H9 (cell line): ENCODE measurements around the gene DNAH11. TPM values are rescaled to one million over a fixed set of nuclear protein-coding genes. Genes with fewer than 3 reads are reported as not detected.

Experiments used
- DNase-seq: peaks from one replicate; pipeline ENCODE4 v3.0.0-alpha.2; 2017
- H2AFZ ChIP-seq: one replicate; pipeline ENCODE4 v1.6.1; 2013; ENCODE audit warnings: mild to moderate bottlenecking, low read length, control low read depth, moderate library complexity
- H2AK5ac ChIP-seq: 2 replicates; pipeline ENCODE4 v1.6.1; 2013; ENCODE audit warnings: low read length, control low read depth, mixed read lengths; ENCODE audit not compliant: insufficient read length
- H2BK120ac ChIP-seq: one replicate; pipeline ENCODE4 v1.6.1; 2013; ENCODE audit warnings: low read depth, mild to moderate bottlenecking, low read length, control low read depth, inconsistent platforms; ENCODE audit not compliant: poor library complexity, severe bottlenecking
- H2BK12ac ChIP-seq: 2 replicates; pipeline ENCODE4 v1.6.1; 2013; ENCODE audit warnings: low read length, control low read depth, mixed read lengths, low read depth; ENCODE audit not compliant: insufficient read length
- H2BK15ac ChIP-seq: 2 replicates; pipeline ENCODE4 v1.6.1; 2013; ENCODE audit warnings: low read depth, low read length, control low read depth
- H2BK20ac ChIP-seq: one replicate; pipeline ENCODE4 v1.6.1; 2013; ENCODE audit warnings: low read depth, mild to moderate bottlenecking, low read length, control low read depth, inconsistent platforms; ENCODE audit not compliant: poor library complexity, severe bottlenecking
- H2BK5ac ChIP-seq: 2 replicates; pipeline ENCODE4 v1.6.1; 2013; ENCODE audit warnings: low read length, control low read depth, mixed read lengths; ENCODE audit not compliant: insufficient read length
- H3K14ac ChIP-seq: 2 replicates; pipeline ENCODE4 v1.6.1; 2013; ENCODE audit warnings: low read length, control low read depth; ENCODE audit not compliant: insufficient read depth
- H3K18ac ChIP-seq: 2 replicates; pipeline ENCODE4 v1.6.1; 2013; ENCODE audit warnings: low read depth, mild to moderate bottlenecking, mixed read lengths, low read length, control low read depth; ENCODE audit not compliant: insufficient read length
- H3K23ac ChIP-seq: 2 replicates; pipeline ENCODE4 v1.6.1; 2013; ENCODE audit warnings: low read length, control low read depth, mixed read lengths, low read depth; ENCODE audit not compliant: insufficient read length
- H3K23me2 ChIP-seq: 2 replicates; pipeline ENCODE4 v1.6.1; 2013; ENCODE audit warnings: low read depth, mild to moderate bottlenecking, mixed read lengths, low read length, control low read depth; ENCODE audit not compliant: insufficient read length, poor library complexity, severe bottlenecking
- H3K27ac ChIP-seq: 2 replicates; pipeline ENCODE4 v1.5.1; 2013; ENCODE audit warnings: low read length, control low read depth, mixed read lengths, low read depth; ENCODE audit not compliant: insufficient read length
- H3K27me3 ChIP-seq: 2 replicates; pipeline ENCODE4 v1.6.1; 2013; ENCODE audit warnings: low read length, control low read depth, inconsistent platforms; ENCODE audit not compliant: insufficient read depth
- H3K4ac ChIP-seq: 2 replicates; pipeline ENCODE4 v1.6.1; 2013; ENCODE audit warnings: low read depth, mild to moderate bottlenecking, control low read depth, inconsistent platforms, low read length, moderate library complexity
- H3K4me1 ChIP-seq: 2 replicates; pipeline ENCODE4 v1.6.1; 2013; ENCODE audit warnings: low read length, control low read depth, inconsistent platforms; ENCODE audit not compliant: insufficient read depth
- H3K4me2 ChIP-seq: 2 replicates; pipeline ENCODE4 v1.6.1; 2013; ENCODE audit warnings: low read length, control low read depth, mixed read lengths; ENCODE audit not compliant: insufficient read length, insufficient read depth
- H3K56ac ChIP-seq: 2 replicates; pipeline ENCODE4 v1.6.1; 2013; ENCODE audit warnings: low read depth, mild to moderate bottlenecking, mixed read lengths, low read length, control low read depth; ENCODE audit not compliant: insufficient read length
- H3K79me1 ChIP-seq: 2 replicates; pipeline ENCODE4 v1.6.1; 2013; ENCODE audit warnings: low read depth, mild to moderate bottlenecking, moderate library complexity, low read length, control low read depth, inconsistent platforms; ENCODE audit not compliant: insufficient read depth, poor library complexity, severe bottlenecking
- H3K79me2 ChIP-seq: 2 replicates; pipeline ENCODE4 v1.6.1; 2013; ENCODE audit warnings: low read length, control low read depth, inconsistent platforms; ENCODE audit not compliant: insufficient read depth
- H3K9ac ChIP-seq: 2 replicates; pipeline ENCODE4 v1.6.1; 2013; ENCODE audit warnings: low read length, control low read depth, mixed read lengths; ENCODE audit not compliant: insufficient read length; ENCODE audit errors: extremely low read depth
- H3K9me3 ChIP-seq: one replicate; pipeline ENCODE4 v1.6.1; 2013; ENCODE audit warnings: low read depth, low read length, inconsistent platforms; ENCODE audit not compliant: control insufficient read depth
- H3T11ph ChIP-seq: one replicate; pipeline ENCODE4 v1.6.1; 2013; ENCODE audit warnings: mild to moderate bottlenecking, low read length, control low read depth, inconsistent platforms
- H4K20me1 ChIP-seq: one replicate; pipeline ENCODE4 v1.6.1; 2013; ENCODE audit not compliant: control insufficient read depth, insufficient read length, insufficient read depth
- H4K5ac ChIP-seq: 2 replicates; pipeline ENCODE4 v1.6.1; 2013; ENCODE audit warnings: low read depth, mild to moderate bottlenecking, mixed read lengths, low read length, control low read depth; ENCODE audit not compliant: insufficient read length
- H4K8ac ChIP-seq: replicated peaks from 2 replicates; pipeline ENCODE4 v1.6.1; 2013; ENCODE audit warnings: low read length, control low read depth, mixed read lengths, low read depth; ENCODE audit not compliant: insufficient read length
- H4K91ac ChIP-seq: 2 replicates; pipeline ENCODE4 v1.6.1; 2013; ENCODE audit warnings: low read depth, mild to moderate bottlenecking, moderate library complexity, mixed read lengths, low read length, control low read depth; ENCODE audit not compliant: insufficient read length
- H3K27ac Mint-ChIP-seq, 3 experiments: 2 replicates in 2 of 3; 3 replicates in 1 of 3; pipeline ENCODE4 v1.8.0; 2020 to 2021; ENCODE audit warnings: mixed read lengths in 3 of 3, mild to moderate bottlenecking in 1 of 3, moderate library complexity in 1 of 3
- H3K27me3 Mint-ChIP-seq: 2 replicates; pipeline ENCODE4 v1.8.0; 2021; ENCODE audit warnings: low read depth, mild to moderate bottlenecking, moderate library complexity, mixed read lengths
- H3K36me3 Mint-ChIP-seq, 3 experiments: 2 replicates in 2 of 3; 3 replicates in 1 of 3; pipeline ENCODE4 v1.8.0; 2020 to 2021; ENCODE audit warnings: low read depth in 3 of 3, mixed read lengths in 3 of 3; ENCODE audit not compliant: insufficient read depth in 1 of 3
- H3K4me1 Mint-ChIP-seq, 2 experiments: 2 replicates each; pipeline ENCODE4 v1.8.0; 2020; ENCODE audit warnings: mixed read lengths in 2 of 2
- H3K4me3 Mint-ChIP-seq, 2 experiments: 2 replicates in 1 of 2; 3 replicates in 1 of 2; pipeline ENCODE4 v1.8.0; 2020 to 2021; ENCODE audit warnings: mild to moderate bottlenecking in 2 of 2, mixed read lengths in 2 of 2, moderate library complexity in 1 of 2
- H3K9me3 Mint-ChIP-seq, 2 experiments: 2 replicates in 1 of 2; 3 replicates in 1 of 2; pipeline ENCODE4 v1.8.0; 2020; ENCODE audit warnings: mild to moderate bottlenecking in 2 of 2, mixed read lengths in 2 of 2, moderate library complexity in 1 of 2
- WGBS: extraction: QIAGEN DNeasy Blood & Tissue Kit; methylation state at CpG from one replicate; pipeline ENCODE4 v1.1.7; 2013; ENCODE audit warnings: missing lambda C conversion rate, low lambda C conversion rate, mixed read lengths; ENCODE audit not compliant: insufficient read length; ENCODE audit errors: extremely low coverage; 5-methylcytosine and 5-hydroxymethylcytosine counted together
- total RNA-seq: library from RNA; stranded (reverse); gene quantifications from 2 replicates; pipeline ENCODE4 v1.2.1, GENCODE V29; 2021
- TF ChIP-seq, protein P1 (sequence below): fragments of 200-600 bp; sonication (generic); conservative IDR thresholded peaks from 3 replicates; pipeline ENCODE4 v1.8.0; 2021; ENCODE audit warnings: antibody characterized with exemption, mild to moderate bottlenecking

Gene DNAH11
- total RNA-seq, 1 experiment from 2014 or later: 2.5 TPM

DNA sequence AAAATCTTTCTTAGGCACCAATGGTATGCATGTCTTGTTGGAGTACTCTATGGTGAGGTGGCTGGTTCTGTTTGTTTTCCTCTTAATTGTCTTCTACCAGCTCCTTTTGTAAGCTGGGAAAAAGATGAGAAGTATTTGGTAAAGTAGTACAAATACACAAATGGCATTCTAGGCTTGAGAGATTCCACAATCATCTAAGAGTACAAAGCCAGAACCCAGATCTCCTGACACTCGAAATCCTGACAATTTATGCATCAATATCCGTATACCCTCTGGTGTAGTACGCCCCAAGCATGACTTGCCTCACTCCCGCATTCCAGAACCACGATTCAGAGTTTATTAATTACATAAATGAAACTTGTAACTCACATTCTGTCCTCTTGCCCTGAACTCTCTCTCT lies 359.4 kb downstream of the DNAH11 start:
- Histone ChIP-seq H2BK120ac (no peak overlapping the region), H3K4me1 (no peaks in the 10 kb centered on the region), H2AK5ac (no peak overlapping the region), H4K5ac (no peak overlapping the region), H3K4ac (no peak overlapping the region), H3K4me2 (no peak overlapping the region), H2BK12ac (no peak overlapping the region), H4K8ac (no peak overlapping the region), H2BK20ac (no peak overlapping the region), H3K56ac (no peak overlapping the region), H3K27ac (no peak overlapping the region), H3K23me2 (no peaks in the 10 kb centered on the region), H2BK15ac (no peak overlapping the region), H3K79me1 (no peaks in the 10 kb centered on the region), H3K27me3 (no peaks in the 10 kb centered on the region), H3T11ph (no peak overlapping the region), H3K18ac (no peak overlapping the region), H3K9me3 (no peaks in the 10 kb centered on the region), H3K79me2 (no peaks in the 10 kb centered on the region), H4K20me1 (no peaks in the 10 kb centered on the region), H3K14ac (no peak overlapping the region), H2BK5ac (no peak overlapping the region), H4K91ac (no peak overlapping the region), H3K23ac (no peak overlapping the region), H3K9ac (no peak overlapping the region), H2AFZ (no peak overlapping the region)
- peaks cover 0 to 4% of the 10 kb centered on the region in 2 experiments; a peak in 2 of 4 replicates for H3K4me1 Mint-ChIP-seq
- no peak for DNase-seq
- peaks cover 81 to 97% (median 97%) of the 10 kb centered on the region in 3 experiments for H3K36me3 Mint-ChIP-seq
- peaks cover under 1 to 10% of the 10 kb centered on the region in 2 experiments; a peak in 2 of 5 replicates for H3K9me3 Mint-ChIP-seq
- TF ChIP-seq, protein P1, sequence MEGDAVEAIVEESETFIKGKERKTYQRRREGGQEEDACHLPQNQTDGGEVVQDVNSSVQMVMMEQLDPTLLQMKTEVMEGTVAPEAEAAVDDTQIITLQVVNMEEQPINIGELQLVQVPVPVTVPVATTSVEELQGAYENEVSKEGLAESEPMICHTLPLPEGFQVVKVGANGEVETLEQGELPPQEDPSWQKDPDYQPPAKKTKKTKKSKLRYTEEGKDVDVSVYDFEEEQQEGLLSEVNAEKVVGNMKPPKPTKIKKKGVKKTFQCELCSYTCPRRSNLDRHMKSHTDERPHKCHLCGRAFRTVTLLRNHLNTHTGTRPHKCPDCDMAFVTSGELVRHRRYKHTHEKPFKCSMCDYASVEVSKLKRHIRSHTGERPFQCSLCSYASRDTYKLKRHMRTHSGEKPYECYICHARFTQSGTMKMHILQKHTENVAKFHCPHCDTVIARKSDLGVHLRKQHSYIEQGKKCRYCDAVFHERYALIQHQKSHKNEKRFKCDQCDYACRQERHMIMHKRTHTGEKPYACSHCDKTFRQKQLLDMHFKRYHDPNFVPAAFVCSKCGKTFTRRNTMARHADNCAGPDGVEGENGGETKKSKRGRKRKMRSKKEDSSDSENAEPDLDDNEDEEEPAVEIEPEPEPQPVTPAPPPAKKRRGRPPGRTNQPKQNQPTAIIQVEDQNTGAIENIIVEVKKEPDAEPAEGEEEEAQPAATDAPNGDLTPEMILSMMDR: no peak
- WGBS: no CpG with 5 or more reads among the region's 5 CpGs
- no peaks in the 10 kb centered on the region for H3K27me3 Mint-ChIP-seq
- H3K4me3 Mint-ChIP-seq: no peak overlapping the region
- no peak overlapping the region for H3K27ac Mint-ChIP-seq
